GM10266 (cell line): ENCODE data around the gene FTO.
"Not testable (repeated sequence)": the region's sequence is repeated elsewhere in the genome, so short reads cannot be mapped to it uniquely, and the experiment has no call there.

Source experiments
- DNase-seq: peaks from one replicate; pipeline ENCODE4 v3.0.0; 2012; ENCODE audit errors: extremely low spot score
- TF ChIP-seq, protein P1 (sequence below): IDR thresholded peaks from 2 replicates; pipeline ENCODE4 v1.5.1; 2012; ENCODE audit warnings: mild to moderate bottlenecking, low read depth; ENCODE audit not compliant: control insufficient read depth, insufficient read depth; ENCODE audit errors: missing control alignments

Gene FTO

GRCh38 chr16:53836680-53837079, 132.7 kb downstream of the FTO start:
- TF ChIP-seq, protein P1, sequence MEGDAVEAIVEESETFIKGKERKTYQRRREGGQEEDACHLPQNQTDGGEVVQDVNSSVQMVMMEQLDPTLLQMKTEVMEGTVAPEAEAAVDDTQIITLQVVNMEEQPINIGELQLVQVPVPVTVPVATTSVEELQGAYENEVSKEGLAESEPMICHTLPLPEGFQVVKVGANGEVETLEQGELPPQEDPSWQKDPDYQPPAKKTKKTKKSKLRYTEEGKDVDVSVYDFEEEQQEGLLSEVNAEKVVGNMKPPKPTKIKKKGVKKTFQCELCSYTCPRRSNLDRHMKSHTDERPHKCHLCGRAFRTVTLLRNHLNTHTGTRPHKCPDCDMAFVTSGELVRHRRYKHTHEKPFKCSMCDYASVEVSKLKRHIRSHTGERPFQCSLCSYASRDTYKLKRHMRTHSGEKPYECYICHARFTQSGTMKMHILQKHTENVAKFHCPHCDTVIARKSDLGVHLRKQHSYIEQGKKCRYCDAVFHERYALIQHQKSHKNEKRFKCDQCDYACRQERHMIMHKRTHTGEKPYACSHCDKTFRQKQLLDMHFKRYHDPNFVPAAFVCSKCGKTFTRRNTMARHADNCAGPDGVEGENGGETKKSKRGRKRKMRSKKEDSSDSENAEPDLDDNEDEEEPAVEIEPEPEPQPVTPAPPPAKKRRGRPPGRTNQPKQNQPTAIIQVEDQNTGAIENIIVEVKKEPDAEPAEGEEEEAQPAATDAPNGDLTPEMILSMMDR: no peak
- no peak for DNase-seq

DNA sequence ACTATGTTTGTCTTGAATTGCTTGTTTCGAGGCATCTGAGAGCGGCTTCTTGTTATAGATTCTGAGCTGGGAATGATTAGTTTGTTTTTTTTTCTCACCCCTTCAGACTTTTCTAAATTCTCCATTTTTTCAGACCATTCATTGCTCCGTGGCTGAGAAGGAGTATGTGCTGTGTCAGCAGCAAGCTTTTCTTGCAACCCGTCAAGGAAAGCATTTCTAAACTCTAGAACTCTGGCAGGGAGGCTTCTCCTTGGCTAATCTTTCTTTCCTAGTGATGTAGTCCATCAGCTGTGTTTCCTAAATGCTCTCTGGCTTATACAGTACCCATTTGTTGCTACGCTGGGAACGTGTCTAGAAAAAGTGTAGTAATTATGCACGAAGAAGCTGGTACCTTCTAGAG, 133.5 kb downstream of the FTO start:
- no peak for DNase-seq
- TF ChIP-seq, protein P1: no peak

DNA sequence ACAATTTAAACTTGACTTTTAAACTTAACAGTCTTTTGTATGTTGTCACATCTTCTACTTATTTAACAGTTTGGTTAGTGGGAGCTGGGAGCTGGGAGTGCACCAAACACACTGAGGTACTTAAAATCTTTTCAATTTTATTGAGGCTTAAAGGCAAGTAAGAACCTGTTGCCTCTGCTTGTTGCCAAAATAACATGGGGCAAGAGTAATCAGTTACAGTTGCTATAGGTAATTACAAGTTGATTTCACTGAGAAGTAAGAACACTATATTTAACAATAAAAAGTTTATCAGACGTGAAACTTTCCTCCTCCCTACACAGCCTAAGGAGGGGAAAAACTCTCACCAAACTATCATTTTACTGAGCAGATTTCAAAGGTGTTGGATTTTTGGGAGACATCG, 135.2 kb downstream of the FTO start:
- no peak for DNase-seq
- TF ChIP-seq, protein P1: no peak

GRCh38 chr16:53840456-53840855, 136.5 kb downstream of the FTO start:
- TF ChIP-seq, protein P1: no peak
- DNase-seq: no peak

DNA sequence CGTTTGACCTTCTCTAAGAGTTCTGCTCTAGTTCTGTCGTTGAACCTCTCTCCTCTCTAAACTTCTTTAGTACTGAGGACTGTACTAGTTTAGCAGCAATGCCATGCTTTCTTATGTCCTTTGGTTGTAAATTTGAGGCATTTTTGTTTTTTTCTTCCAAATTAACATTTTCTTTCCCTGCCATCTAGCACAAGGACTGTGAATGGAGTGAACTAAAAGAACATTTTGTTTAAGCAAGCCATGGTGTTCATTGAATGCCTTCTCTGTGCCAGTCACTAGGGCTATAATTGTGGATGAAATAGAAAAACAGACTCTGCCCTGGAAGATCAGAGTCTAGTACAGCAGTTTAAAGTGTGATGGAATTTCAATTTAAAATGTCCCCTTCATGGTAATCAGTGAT, 137.9 kb downstream of the FTO start:
- DNase-seq: no peak
- TF ChIP-seq, protein P1: no peak

GRCh38 chr16:53843084-53843483, 139.1 kb downstream of the FTO start:
- TF ChIP-seq, protein P1: no peak
- no peak for DNase-seq

GRCh38 chr16:53844804-53845203, 140.8 kb downstream of the FTO start:
- TF ChIP-seq, protein P1: no peak
- no peak for DNase-seq

DNA sequence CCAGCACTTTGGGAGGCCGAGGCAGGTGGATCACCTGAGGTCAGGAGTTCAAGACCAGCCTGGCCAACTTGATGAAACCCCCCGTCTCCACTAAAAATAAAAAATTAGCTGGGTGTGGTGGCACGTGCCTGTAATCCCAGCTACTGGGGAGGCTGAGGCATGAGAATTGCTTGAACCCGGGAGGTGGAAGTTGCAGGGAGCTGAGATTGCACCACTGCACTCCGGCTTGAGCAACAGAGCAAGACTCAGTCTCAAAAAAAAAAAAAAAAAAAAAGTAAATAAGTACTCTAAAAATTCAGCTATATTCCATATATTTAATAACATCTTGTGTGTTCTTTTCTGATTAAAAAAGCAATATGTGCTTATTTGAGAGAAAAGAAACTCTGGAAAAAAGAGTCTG, 142.6 kb downstream of the FTO start:
- DNase-seq: not testable (repeated sequence)
